GM12872 (cell line): Measurements from ENCODE around the gene INPP5B.

ENCODE experiments used
- TF ChIP-seq, protein P1 (sequence below): IDR thresholded peaks from 3 replicates; pipeline ENCODE4 v1.5.1; 2011; ENCODE audit warnings: low read depth, mild to moderate bottlenecking, low read length, moderate library complexity; ENCODE audit not compliant: insufficient read depth

The INPP5B gene

DNA sequence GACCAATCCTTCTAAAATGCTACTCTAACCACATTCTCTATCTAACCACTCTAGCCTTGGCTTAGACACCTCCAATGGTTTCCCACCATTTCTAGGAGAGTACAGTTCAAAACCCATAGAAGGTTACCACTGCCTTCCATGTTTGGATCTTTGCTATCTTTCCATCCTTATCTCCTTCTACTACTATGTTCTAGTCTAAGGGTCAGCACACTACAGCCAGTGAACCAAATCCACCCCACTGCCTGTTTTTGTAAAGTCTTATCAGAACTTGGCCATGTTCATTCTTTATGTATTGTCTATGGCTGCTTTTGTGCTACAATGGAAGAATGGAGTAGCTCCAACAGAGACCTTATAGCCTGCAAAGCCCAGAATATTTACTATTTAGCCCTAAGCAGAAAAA lies 93.7 kb downstream of the INPP5B start:
- TF ChIP-seq, protein P1, sequence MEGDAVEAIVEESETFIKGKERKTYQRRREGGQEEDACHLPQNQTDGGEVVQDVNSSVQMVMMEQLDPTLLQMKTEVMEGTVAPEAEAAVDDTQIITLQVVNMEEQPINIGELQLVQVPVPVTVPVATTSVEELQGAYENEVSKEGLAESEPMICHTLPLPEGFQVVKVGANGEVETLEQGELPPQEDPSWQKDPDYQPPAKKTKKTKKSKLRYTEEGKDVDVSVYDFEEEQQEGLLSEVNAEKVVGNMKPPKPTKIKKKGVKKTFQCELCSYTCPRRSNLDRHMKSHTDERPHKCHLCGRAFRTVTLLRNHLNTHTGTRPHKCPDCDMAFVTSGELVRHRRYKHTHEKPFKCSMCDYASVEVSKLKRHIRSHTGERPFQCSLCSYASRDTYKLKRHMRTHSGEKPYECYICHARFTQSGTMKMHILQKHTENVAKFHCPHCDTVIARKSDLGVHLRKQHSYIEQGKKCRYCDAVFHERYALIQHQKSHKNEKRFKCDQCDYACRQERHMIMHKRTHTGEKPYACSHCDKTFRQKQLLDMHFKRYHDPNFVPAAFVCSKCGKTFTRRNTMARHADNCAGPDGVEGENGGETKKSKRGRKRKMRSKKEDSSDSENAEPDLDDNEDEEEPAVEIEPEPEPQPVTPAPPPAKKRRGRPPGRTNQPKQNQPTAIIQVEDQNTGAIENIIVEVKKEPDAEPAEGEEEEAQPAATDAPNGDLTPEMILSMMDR, result no peak

DNA sequence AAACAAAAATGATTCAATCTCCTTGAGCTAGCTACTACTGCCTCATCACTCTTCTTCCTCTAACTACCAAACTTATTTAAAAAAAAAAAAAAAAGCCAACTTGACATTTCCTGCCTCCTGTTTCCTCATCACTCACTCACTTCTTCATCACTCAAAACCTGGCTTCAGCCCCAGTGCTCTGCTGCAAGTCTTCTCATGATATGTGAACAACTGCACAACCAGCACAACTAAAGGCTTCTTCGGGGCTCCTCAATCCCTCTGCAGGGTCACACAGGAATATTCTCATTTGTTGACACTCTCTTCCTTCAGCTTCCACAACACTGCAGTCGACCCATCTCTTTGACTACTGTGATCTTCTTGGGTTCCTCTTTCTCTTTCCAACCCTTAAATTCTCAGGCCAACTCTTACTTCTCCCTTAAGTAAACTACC lies 95.1 kb downstream of the INPP5B start:
- TF ChIP-seq, protein P1, result no peak

DNA sequence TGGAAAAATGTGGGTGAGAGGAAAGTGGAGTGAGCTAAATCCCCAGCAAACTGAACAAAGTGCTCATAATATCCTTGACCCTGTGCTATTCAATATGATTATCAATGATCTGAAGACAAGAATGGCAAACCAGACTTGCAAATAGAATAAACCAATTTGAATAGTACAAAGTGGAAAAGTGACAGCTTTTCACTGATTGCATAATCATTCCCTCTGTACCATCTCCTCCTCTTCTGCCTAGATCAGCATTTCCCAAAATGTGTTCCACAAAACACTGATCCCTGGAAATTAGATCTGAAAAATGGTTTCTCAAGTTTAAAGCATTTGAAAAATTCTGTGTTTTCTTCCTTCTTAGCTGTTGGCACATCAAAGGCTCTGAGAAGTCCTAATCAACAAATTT lies 95.6 kb downstream of the INPP5B start:
- TF ChIP-seq, protein P1, result no peak

DNA sequence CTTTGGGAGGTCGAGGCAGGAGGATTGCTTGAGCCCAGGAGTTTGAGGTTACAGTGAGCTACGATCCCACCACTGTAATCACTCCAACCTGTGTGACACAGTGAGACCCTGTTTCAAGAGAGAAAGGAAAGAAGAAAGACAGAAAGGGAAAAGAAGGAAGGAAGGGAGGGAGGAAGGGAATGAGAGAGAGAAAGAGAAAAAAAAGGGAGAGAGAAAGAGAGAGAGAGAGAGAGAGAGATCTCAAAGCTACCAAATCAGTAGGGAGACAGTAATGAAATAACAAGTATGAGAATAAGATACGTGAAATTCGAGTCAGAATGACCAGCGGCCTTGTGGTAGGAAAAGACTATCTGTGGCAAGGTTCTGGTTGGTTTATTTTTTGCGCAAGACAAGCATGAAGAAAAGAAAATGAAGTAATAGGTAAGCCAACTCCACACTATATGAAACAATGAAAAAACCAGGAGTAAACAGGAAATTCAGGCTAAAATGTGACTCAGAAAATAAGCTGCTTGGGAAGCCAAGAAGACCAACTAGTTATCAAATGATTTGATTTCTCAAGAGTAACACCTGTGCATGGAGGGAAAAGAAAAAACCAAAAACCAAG lies 96.4 kb downstream of the INPP5B start:
- TF ChIP-seq, protein P1, result no peak

DNA sequence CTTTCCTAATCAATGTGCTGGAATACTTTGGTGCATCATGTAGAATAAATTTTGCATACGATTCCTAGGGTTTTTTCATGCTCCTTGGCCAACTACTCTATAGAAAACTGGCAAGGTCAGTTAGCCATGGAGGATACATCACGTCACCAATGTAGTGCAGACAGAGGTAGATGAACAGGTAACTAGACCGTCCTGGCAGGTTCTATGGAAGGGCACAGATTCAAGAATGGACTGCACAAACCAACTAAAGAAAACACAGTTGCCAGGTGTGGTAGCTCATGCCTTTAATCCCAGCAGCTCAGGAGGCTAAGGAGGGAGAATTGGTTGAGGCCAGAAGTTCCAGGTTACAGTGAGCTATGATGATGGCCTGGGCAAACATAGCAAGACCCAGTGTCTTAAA lies 97.4 kb downstream of the INPP5B start:
- TF ChIP-seq, protein P1, result no peak

- TF ChIP-seq, protein P1, result no peak
Observed at GRCh38 chr1:37846647-37847339, 100.1 kb downstream of the INPP5B start.

- TF ChIP-seq, protein P1, result no peak
Observed at GRCh38 chr1:37845786-37846185, 101.1 kb downstream of the INPP5B start.
